Right lobe of liver (tissue), 4 donors: Measurements from ENCODE around the gene EHMT2.

ENCODE experiments used
- CTCF ChIP-seq, 4 donors: fragments of 200-600 bp in 3 of 4; fragments of 450-650 bp in 1 of 4; IDR thresholded peaks; one replicate each; pipeline versions ENCODE4 v1.5.1 to v1.8.0; 2016 to 2022; ENCODE audit warnings: antibody characterized with exemption in 4 of 4, mild to moderate bottlenecking in 2 of 4
- POLR2A ChIP-seq: fragments of 450-650 bp; IDR thresholded peaks from one replicate; pipeline ENCODE4 v1.6.1; 2017; ENCODE audit warnings: antibody characterized with exemption, mild to moderate bottlenecking
- donor health status: DM: no; HTN: no; CAD: no.
- donor health status: DM: no; HTN: no; CAD: no.
- donor health status: DM: no; HTN: yes; CAD: no.

GRCh38 chr6:31879143-31879542 lies 18.4 kb downstream of the EHMT2 start:
- TF ChIP-seq CTCF (IDR thresholded peaks at IDR 0.05) (no peak), POLR2A (no peak)
